WTC11 (cell line): ENCODE measurements around the gene PAIP2. TPM values are rescaled to one million over a fixed set of nuclear protein-coding genes. Genes with fewer than 3 reads are reported as not detected.

Source experiments
- ATAC-seq: fragments of 200-7000 bp; cut with Tn5 transposase; 2 replicates; pipeline ENCODE4 v1.10.0; 2021; ENCODE audit warnings: mild to moderate bottlenecking, moderate library complexity
- CTCF ChIA-PET: fragments of 300-600 bp; sonication (Branson Sonifier 250); formaldehyde crosslinking; loops from one replicate; lab custom pipeline; 2021; ENCODE audit warnings: antibody characterized with exemption; lab: Charles Lee
- POLR2A ChIA-PET: fragments of 350-600 bp; sonication (Branson Sonifier 250); formaldehyde crosslinking; loops from one replicate; lab custom pipeline; 2021; ENCODE audit warnings: antibody characterized with exemption; lab: Charles Lee
- DNase-seq: peaks from one replicate; pipeline ENCODE4 v3.0.0; 2021; ENCODE audit warnings: low spot score
- H3K27ac Mint-ChIP-seq: 2 replicates; pipeline ENCODE4 v1.8.0; 2021; ENCODE audit warnings: mixed read lengths
- H3K27me3 Mint-ChIP-seq: 2 replicates; pipeline ENCODE4 v1.8.0; 2021; ENCODE audit warnings: low read depth, mild to moderate bottlenecking, moderate library complexity, mixed read lengths
- H3K36me3 Mint-ChIP-seq: 2 replicates; pipeline ENCODE4 v1.8.0; 2021; ENCODE audit warnings: mixed read lengths
- H3K4me1 Mint-ChIP-seq: 2 replicates; pipeline ENCODE4 v1.8.0; 2022; ENCODE audit warnings: mixed read lengths
- H3K4me3 Mint-ChIP-seq: 2 replicates; pipeline ENCODE4 v1.8.0; 2021; ENCODE audit warnings: mild to moderate bottlenecking, moderate library complexity, mixed read lengths
- H3K9me3 Mint-ChIP-seq: 2 replicates; pipeline ENCODE4 v1.8.0; 2021; ENCODE audit warnings: mixed read lengths
- ATF1 ChIP-seq: sonication (generic); formaldehyde crosslinking; IDR thresholded peaks from 2 replicates; pipeline ENCODE4 v1.8.1; 2023; ENCODE audit warnings: mild to moderate bottlenecking, moderate library complexity, missing genetic modification reagents
- ATF3 ChIP-seq: sonication (generic); formaldehyde crosslinking; conservative IDR thresholded peaks from 2 replicates; pipeline ENCODE4 v1.8.1; 2022; ENCODE audit warnings: mild to moderate bottlenecking, missing genetic modification reagents
- CDX4 ChIP-seq: fragments of 250-450 bp; sonication (Bioruptor Pico); IDR thresholded peaks from 2 replicates; pipeline ENCODE4 v1.9.0; 2021; ENCODE audit warnings: moderate library complexity, mild to moderate bottlenecking, inconsistent platforms, borderline replicate concordance
- CTCF ChIP-seq: fragments of 200-600 bp; IDR thresholded peaks from 2 replicates; pipeline ENCODE4 v1.8.0; 2022; ENCODE audit warnings: antibody characterized with exemption
- ELF4 ChIP-seq: sonication (generic); formaldehyde crosslinking; IDR thresholded peaks from 2 replicates; pipeline ENCODE4 v1.8.1; 2022; ENCODE audit warnings: low read depth, mild to moderate bottlenecking, moderate library complexity, missing genetic modification reagents
- ETV6 ChIP-seq: sonication (generic); formaldehyde crosslinking; IDR thresholded peaks from 2 replicates; pipeline ENCODE4 v1.8.1; 2022; ENCODE audit warnings: mild to moderate bottlenecking, missing genetic modification reagents
- FOXK1 ChIP-seq: sonication (generic); formaldehyde crosslinking; IDR thresholded peaks from 2 replicates; pipeline ENCODE4 v1.8.0; 2022; ENCODE audit warnings: mild to moderate bottlenecking, moderate library complexity, missing genetic modification reagents
- HMGXB4 ChIP-seq: sonication (generic); formaldehyde crosslinking; IDR thresholded peaks from 2 replicates; pipeline ENCODE4 v1.8.1; 2023; ENCODE audit warnings: mild to moderate bottlenecking, moderate library complexity, missing genetic modification reagents
- MXD4 ChIP-seq: fragments of 250-450 bp; sonication (Bioruptor Pico); IDR thresholded peaks from 2 replicates; pipeline ENCODE4 v1.8.0; 2021; ENCODE audit warnings: mild to moderate bottlenecking, moderate library complexity, borderline replicate concordance
- RELA ChIP-seq: sonication (generic); formaldehyde crosslinking; IDR thresholded peaks from 2 replicates; pipeline ENCODE4 v1.8.1; 2022; ENCODE audit warnings: missing genetic modification reagents, mild to moderate bottlenecking, borderline replicate concordance
- RORB ChIP-seq: fragments of 250-450 bp; sonication (Bioruptor Pico); IDR thresholded peaks from 2 replicates; pipeline ENCODE4 v1.9.0; 2021; ENCODE audit warnings: mild to moderate bottlenecking
- SMAD3 ChIP-seq: sonication (generic); formaldehyde crosslinking; IDR thresholded peaks from 2 replicates; pipeline ENCODE4 v1.8.0; 2022; ENCODE audit warnings: missing genetic modification reagents, mild to moderate bottlenecking, borderline replicate concordance
- TCF7 ChIP-seq: sonication (generic); formaldehyde crosslinking; IDR thresholded peaks from 2 replicates; pipeline ENCODE4 v1.8.0; 2022; ENCODE audit warnings: mild to moderate bottlenecking, low read depth, missing genetic modification reagents, moderate library complexity
- TP53 ChIP-seq: sonication (generic); formaldehyde crosslinking; IDR thresholded peaks from 2 replicates; pipeline ENCODE4 v1.8.1; 2023; ENCODE audit warnings: mild to moderate bottlenecking, missing genetic modification reagents
- ZBTB43 ChIP-seq: sonication (generic); formaldehyde crosslinking; IDR thresholded peaks from 2 replicates; pipeline ENCODE4 v1.8.1; 2023; ENCODE audit warnings: mild to moderate bottlenecking, missing genetic modification reagents
- ZMAT4 ChIP-seq: fragments of 250-450 bp; sonication (Bioruptor Pico); IDR thresholded peaks from 2 replicates; pipeline ENCODE4 v1.9.0; 2021; ENCODE audit warnings: mild to moderate bottlenecking
- ZNF121 ChIP-seq: sonication (generic); formaldehyde crosslinking; IDR thresholded peaks from 2 replicates; pipeline ENCODE4 v1.8.0; 2023; ENCODE audit warnings: missing genetic modification reagents
- ZNF232 ChIP-seq: sonication (generic); formaldehyde crosslinking; IDR thresholded peaks from 2 replicates; pipeline ENCODE4 v1.8.0; 2022; ENCODE audit warnings: mild to moderate bottlenecking, missing genetic modification reagents
- ZNF396 ChIP-seq: fragments of 250-450 bp; sonication (Bioruptor Pico); IDR thresholded peaks from 2 replicates; pipeline ENCODE4 v1.8.0; 2021; ENCODE audit warnings: mild to moderate bottlenecking, moderate library complexity, borderline replicate concordance
- ZNF416 ChIP-seq: fragments of 250-450 bp; sonication (Bioruptor Pico); IDR thresholded peaks from 2 replicates; pipeline ENCODE4 v1.9.0; 2021; ENCODE audit warnings: mild to moderate bottlenecking, inconsistent platforms
- ZSCAN18 ChIP-seq: fragments of 250-450 bp; sonication (Bioruptor Pico); IDR thresholded peaks from 2 replicates; pipeline ENCODE4 v2.1.2; 2022; ENCODE audit warnings: mild to moderate bottlenecking, moderate library complexity
- total RNA-seq: library from RNA; stranded (reverse); gene quantifications from 3 replicates; pipeline ENCODE4 v1.2.3, GENCODE V29; 2021

PAIP2 gene
- total RNA-seq, 1 experiment from 2014 or later = 126 TPM

- no peak within 1 kb of the TSS for H3K27ac Mint-ChIP-seq
- H3K9me3 Mint-ChIP-seq = no peaks in the 10 kb centered on the region
- H3K36me3 Mint-ChIP-seq = no peaks in the 10 kb centered on the region
- DNase-seq = no peak
- ChIA-PET POLR2A (no interaction called here), CTCF (interaction anchor here (1.0 kb wide), 1 partner anchor 19 kb away, joined by 4 read pairs; no protein-coding TSS in a partner anchor)
- TF ChIP-seq ZNF416 (no peak), ZMAT4 (CRISPR knock-in tag) (no peak), ELF4 (CRISPR knock-in tag) (no peak), TCF7 (CRISPR knock-in tag) (no peak)
- H3K4me3 Mint-ChIP-seq = no peak within 1 kb of the TSS
- no peak for ATAC-seq
- peaks cover 22% of the 10 kb centered on the region for H3K4me1 Mint-ChIP-seq
- peaks cover 8% of the 10 kb centered on the region; the same call in 1 of the 2 replicates for H3K27me3 Mint-ChIP-seq
Observed at GRCh38 chr5:139383275-139383992, 41.8 kb downstream of the PAIP2 start, which contains the start of gene SLC23A1. SLC23A1 (minus strand) TSS chr5:139383297; CDS start chr5:139383253, 44 bp downstream.

GRCh38 chr5:139383993-139384590, 42.4 kb downstream of the PAIP2 start:
- ATAC-seq = no peak
- Mint-ChIP-seq H3K27ac (no peak overlapping the region), H3K9me3 (no peaks in the 10 kb centered on the region), H3K36me3 (no peaks in the 10 kb centered on the region), H3K27me3 (peaks cover 8% of the 10 kb centered on the region; the same call in 1 of the 2 replicates), H3K4me3 (no peak overlapping the region), H3K4me1 (peaks cover 21% of the 10 kb centered on the region)
- ChIA-PET POLR2A (no interaction called here), CTCF (no interaction called here)
- TF ChIP-seq RORB (CRISPR knock-in tag) (no peak), FOXK1 (no peak), ATF1 (CRISPR knock-in tag) (no peak), ZNF232 (CRISPR knock-in tag) (no peak), CTCF (no peak), ETV6 (no peak), CDX4 (no peak), ATF3 (CRISPR knock-in tag) (no peak), TP53 (CRISPR knock-in tag) (no peak)
- DNase-seq = no peak

GRCh38 chr5:139384591-139385051, 43.0 kb downstream of the PAIP2 start:
- ChIA-PET POLR2A (no interaction called here), CTCF (no interaction called here)
- Mint-ChIP-seq H3K27ac (no peak overlapping the region), H3K4me1 (peaks cover 23% of the 10 kb centered on the region), H3K36me3 (no peaks in the 10 kb centered on the region), H3K4me3 (no peak overlapping the region), H3K27me3 (peaks cover 8% of the 10 kb centered on the region; the same call in 1 of the 2 replicates), H3K9me3 (no peaks in the 10 kb centered on the region)
- DNase-seq (no peak), ATAC-seq (no peak)
- TF ChIP-seq ZNF121 (CRISPR knock-in tag) (no peak), MXD4 (CRISPR knock-in tag) (no peak), ETV6 (no peak), TP53 (CRISPR knock-in tag) (no peak), ATF3 (CRISPR knock-in tag) (no peak), SMAD3 (CRISPR knock-in tag) (no peak), ZSCAN18 (no peak), ZBTB43 (CRISPR knock-in tag) (no peak), ZNF396 (CRISPR knock-in tag) (no peak), HMGXB4 (no peak), ZMAT4 (CRISPR knock-in tag) (no peak), RELA (CRISPR knock-in tag) (no peak), ZNF416 (no peak)
